Activated T-cell treated with anti-CD3 and anti-CD28 coated beads for 4 hours (primary cell): ENCODE data around the gene LACC1.
A peak's percentile ranks its signal among the peaks of the same experiment; 100 is the strongest.

ENCODE experiments used
- DNase-seq: peaks from one replicate; pipeline ENCODE4 v3.0.0-alpha.2; 2020

Gene LACC1

DNA sequence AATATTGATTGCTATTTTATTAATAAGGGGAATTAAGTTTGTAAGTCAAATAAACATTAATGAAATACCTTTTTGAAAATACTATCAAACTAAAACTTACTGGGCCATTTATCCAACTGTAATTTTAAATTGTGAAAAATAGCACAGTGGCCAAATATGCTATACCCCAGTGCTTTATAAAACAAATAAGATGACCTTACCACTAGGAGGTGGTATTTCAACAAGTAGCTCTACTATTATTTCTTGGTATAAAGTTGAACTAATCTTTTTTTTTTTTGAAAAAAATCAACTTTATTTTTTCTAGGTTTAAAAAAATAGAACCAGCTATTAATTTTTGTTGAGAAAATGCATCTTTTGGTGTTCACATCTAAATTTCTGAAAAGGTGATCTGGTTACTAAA, 14.7 kb downstream of the LACC1 start:
- no peak for DNase-seq

DNA sequence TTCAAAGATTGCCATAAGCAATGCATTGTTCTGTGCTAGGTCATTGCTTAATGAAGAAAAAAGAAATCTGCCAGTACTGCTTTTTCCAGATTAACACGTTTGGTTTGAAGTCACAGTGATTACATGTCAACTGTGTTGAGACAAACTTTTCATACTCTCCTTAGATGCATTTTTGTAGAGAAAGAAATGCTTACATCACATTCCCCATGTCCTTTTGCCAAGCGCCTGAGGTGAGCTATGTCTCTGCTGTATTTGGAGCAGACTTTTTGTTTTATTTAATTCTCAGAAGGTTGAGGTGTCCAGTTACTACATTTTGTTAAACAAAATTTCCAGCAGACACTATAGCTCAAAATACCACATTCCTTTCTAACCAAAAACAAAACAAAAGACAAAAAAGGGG, 16.2 kb downstream of the LACC1 start:
- no peak for DNase-seq

- peak; percentile 25 for DNase-seq
These were observed 25.8 kb downstream of the LACC1 start for GRCh38 chr13:43905435-43906031.

- no peak for DNase-seq
These were observed 28.7 kb downstream of the LACC1 start for GRCh38 chr13:43908156-43909126.

GRCh38 chr13:43910856-43911255, 31.2 kb downstream of the LACC1 start:
- no peak for DNase-seq

DNA sequence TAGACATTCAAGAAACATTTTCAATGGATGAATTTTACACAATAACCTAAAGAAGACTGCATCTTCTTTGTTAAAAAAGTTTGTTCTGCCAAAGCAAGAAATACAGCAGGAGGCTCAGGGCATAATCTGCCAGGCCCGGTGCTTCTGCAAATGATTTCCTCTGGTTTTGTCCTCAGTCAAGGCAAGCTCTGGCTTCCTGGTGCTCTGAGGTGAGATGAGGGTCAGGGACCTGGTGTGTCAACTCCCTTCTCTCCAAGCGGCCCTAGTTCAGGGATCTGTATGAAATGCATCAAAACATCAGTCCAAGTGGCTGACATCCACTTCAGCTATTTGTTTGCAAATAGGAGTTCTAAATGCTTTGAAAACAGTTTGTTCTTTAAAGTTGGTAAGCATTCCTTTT, 31.6 kb downstream of the LACC1 start:
- no peak for DNase-seq

- no peak for DNase-seq
These were observed 32.2 kb downstream of the LACC1 start for GRCh38 chr13:43911871-43912270.

- DNase-seq = no peak
These were observed 35.7 kb downstream of the LACC1 start for GRCh38 chr13:43915451-43915850.

DNA sequence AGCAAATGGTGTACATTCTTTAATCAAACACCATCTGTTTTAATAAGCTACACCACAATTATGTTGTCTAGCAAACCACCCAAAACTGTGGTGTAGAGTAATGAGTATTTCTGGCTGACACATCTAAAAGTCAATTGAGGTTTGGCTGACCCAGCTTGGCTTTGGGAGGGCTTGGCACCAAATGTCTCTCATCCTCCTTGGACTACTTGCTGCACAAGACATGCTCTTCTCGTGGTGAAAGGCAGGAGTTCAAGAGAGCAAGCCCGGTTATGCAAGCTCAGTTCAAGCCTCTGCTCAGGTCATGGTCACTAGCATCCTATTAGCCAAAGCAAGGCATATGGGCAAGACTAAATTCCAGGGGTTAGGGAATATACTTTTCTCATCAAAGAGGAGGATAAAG, 37.1 kb downstream of the LACC1 start:
- no peak for DNase-seq

DNA sequence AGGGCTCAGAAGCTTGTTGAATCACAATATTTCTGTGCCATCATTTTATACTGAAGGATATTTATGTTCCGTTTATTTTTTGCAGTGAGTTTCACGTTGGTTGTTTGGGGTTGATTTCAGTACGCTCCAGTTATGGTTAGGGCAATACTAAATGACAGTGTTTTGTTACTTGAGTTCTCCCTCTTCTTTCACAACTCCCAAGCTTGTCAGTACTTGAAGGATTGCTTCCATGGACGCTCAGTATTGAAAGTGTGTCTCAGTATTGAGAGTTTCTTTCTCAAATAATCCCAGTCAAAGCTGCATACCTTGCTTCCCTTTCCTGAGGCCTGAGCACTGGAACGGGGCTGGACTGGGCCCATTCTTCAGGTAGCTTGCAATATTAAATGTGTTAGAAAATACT, 38.9 kb downstream of the LACC1 start:
- DNase-seq = no peak

DNA sequence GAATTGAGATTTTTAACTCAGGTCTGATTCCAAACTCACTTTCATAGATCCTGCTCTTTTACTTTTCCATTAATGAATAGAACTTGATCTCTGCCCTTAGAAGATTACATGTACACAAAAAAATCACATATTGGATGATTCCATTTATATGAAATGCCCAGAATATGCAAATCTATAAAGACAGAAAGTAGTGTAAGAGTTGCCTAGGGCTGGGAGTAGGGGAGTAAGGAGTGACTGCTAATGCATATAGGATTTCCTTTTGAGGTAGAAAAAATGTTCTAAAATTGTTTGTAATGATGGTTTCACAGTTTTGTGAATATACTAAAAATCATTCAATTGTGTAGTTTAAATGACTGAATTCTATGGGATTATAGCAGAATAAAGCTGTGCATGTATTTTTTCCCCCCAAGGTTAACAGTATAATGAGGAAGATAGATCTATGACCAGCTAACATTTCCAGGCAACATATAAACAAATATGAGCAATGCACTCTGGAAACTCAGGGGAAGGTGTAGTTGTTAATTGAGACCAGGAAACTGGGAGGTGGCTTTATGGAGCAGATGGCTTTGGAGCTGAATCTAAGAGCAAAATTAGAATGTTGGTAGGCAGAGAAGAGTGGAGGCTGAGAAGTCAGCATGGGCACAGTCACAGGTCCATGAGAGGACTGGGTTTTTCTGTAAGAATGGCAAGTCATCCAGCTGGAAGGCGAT, 41.4 kb downstream of the LACC1 start:
- no peak for DNase-seq

DNA sequence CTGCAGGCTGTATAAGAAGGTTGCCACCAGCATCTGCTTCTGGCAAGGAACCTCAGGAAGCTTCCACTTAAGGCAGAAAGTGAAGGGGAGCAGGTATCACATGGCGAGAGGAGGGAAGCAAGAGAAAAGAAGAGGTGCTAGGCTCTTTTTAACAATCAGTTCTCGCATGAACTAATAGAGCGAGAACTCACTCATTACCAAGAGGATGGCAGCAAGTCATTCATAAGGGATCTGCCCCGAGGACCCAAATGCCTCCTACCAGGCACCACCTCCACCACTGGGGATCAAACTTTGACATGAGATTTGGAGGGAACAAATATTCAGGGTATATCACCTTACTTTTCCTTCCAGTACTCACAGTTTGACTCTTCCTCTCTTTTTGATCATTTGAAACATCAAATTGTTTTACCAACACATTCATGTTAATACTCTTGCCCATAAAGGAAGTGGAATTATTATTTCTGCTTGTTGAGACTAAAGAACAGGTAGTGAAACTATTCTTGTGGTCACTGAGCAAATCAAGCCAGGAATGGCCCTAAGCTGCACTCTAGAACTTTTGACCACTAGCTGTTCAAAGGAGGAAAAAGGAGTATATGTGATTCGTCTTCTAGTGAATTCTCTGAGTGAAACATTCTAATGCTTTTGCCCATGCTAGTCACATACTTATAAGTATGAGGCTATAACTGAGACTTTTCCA, 45.0 kb downstream of the LACC1 start:
- DNase-seq = no peak

GRCh38 chr13:43929947-43930346, 50.2 kb downstream of the LACC1 start:
- DNase-seq = no peak

GRCh38 chr13:43933378-43933777, 53.7 kb downstream of the LACC1 start:
- DNase-seq = no peak

GRCh38 chr13:43934273-43934672, 54.6 kb downstream of the LACC1 start:
- DNase-seq = no peak

DNA sequence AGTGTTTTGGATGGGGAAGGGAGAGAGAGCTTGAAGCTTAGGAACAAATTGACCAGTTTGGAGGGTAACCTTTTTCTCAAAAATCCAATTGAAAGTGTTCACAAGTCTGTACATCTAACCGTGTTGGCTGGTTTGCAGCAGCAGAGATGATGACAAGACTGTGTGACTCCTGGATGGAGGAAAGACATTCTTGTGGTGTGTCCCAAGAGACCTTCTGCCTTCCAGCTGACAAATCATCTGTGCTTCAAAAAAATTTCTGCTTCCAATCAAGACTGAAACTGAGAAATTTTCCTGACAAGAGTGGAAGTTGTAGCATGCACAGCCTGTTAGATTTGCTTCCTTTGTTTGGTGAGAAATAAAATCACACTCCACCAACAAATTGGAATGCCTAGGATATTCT, 56.2 kb downstream of the LACC1 start:
- no peak for DNase-seq

GRCh38 chr13:43936647-43937046, 56.9 kb downstream of the LACC1 start:
- DNase-seq = no peak

- no peak for DNase-seq
These were observed 58.1 kb downstream of the LACC1 start for GRCh38 chr13:43937839-43938238.

GRCh38 chr13:43938449-43938848, 58.7 kb downstream of the LACC1 start:
- DNase-seq = no peak

DNA sequence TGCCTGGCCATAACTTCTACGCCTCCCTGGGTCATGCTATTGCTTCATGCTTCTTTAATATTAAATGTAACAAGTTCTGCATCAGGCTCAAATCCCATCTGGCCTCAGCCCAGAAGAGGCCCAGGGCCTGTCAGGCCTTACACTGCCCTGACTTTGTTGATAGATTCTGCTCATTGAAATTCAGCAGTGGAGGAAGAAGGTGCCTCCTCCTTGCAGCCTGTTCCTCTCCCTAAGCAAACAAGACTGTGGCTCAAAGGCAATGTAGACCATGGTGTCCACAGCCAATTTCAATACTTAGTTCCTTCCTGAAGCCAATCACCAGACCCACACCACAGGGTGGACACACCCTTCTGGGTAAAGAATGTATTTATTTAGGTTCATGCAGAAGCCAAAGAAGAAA, 59.4 kb downstream of the LACC1 start:
- no peak for DNase-seq

GRCh38 chr13:43942286-43942685, 62.6 kb downstream of the LACC1 start:
- DNase-seq = no peak
